ENCODE data around the gene DCUN1D1.

- TF ChIP-seq POLR2A (IDR thresholded peaks at IDR 0.05): no peak
- TF ChIP-seq CTCF (IDR thresholded peaks at IDR 0.05): no peak
Observed at GRCh38 chr3:182895513-182896112, 84.7 kb downstream of the DCUN1D1 start.

All from thyroid gland (tissue), 4 donors.